Measurements from ENCODE around the gene ZNF609. TPM values are rescaled to one million over a fixed set of nuclear protein-coding genes. Genes with fewer than 3 reads are reported as not detected.

ZNF609 gene
- total RNA-seq, 1 donor from 2014 or later: 28.6 TPM

DNA sequence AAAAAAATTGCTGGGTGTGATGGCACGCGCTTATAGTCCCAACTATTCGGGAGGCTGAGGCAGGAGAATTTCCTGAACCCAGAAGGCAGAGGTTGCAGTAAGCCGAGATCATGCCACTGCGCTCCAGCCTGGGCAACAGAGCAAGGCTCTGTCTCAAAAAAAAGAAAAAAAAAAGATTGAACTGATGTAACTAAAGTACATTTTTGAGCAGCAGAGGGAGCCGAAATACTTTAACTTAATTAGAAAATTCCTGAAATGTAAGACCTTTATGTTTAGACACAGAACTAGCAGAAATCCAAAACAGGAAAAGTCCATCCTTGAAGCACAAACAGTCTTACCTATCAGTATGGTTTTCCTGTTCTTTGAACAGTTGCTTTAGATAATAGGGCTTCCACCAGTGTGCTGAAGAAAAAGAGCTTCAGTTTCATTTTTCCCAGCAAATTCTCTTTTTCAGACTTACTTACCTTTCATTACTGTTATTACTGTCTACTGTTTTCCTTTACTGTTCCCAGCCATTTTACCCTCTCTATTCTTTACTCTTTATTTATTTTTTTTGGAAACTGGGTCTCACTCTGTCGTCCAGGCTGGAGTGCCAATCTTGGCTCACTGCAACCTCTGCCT is 33.4 kb upstream of the ZNF609 start:
- Mint-ChIP-seq H3K4me1 (peaks cover 13% of the 10 kb centered on the region), H3K27me3 (no peaks in the 10 kb centered on the region), H3K9me3 (no peaks in the 10 kb centered on the region), H3K27ac (no peak overlapping the region), H3K4me3 (no peak overlapping the region), H3K36me3 (ENCODE audit: low read depth) (peaks cover 67% of the 10 kb centered on the region)
- no peak for DNase-seq
- TF ChIP-seq, protein P1, sequence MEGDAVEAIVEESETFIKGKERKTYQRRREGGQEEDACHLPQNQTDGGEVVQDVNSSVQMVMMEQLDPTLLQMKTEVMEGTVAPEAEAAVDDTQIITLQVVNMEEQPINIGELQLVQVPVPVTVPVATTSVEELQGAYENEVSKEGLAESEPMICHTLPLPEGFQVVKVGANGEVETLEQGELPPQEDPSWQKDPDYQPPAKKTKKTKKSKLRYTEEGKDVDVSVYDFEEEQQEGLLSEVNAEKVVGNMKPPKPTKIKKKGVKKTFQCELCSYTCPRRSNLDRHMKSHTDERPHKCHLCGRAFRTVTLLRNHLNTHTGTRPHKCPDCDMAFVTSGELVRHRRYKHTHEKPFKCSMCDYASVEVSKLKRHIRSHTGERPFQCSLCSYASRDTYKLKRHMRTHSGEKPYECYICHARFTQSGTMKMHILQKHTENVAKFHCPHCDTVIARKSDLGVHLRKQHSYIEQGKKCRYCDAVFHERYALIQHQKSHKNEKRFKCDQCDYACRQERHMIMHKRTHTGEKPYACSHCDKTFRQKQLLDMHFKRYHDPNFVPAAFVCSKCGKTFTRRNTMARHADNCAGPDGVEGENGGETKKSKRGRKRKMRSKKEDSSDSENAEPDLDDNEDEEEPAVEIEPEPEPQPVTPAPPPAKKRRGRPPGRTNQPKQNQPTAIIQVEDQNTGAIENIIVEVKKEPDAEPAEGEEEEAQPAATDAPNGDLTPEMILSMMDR (IDR thresholded peaks at IDR 0.05): no peak
- intact Hi-C loops (cut with micrococcal nuclease): loop anchor here (1.0 kb wide), 2 partner anchors 226 to 254 kb away; no protein-coding TSS in a partner anchor
- POLR2A ChIA-PET: no interaction called here
- no peak for ATAC-seq (ENCODE audit: low read depth)
- CTCF ChIA-PET: interaction anchor here (0.6 to 2.7 kb wide), 8 partner anchors 16 to 301 kb away, joined by 3 to 16 read pairs (median 4); no protein-coding TSS in a partner anchor

DNA sequence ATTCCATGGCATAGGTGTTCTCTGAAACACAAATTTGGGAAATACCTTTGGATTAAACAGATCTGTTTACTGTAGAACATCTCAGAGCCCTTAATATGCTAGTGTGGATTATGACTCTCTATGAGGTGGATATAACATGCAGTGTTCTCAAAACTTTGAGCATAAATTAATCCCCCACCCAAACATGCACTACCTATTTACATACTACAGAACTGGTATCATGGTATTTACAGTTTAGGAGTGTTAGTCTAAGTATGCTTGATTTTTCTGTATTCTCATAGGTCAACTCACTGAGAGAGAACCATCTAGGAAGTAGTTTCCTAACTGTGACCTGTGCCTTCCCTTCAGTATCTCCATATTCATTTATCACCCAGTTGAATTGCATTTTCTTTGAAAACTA is 30.9 kb upstream of the ZNF609 start:
- TF ChIP-seq, protein P1 (IDR thresholded peaks at IDR 0.05): no peak
- no peak overlapping the region for H3K27ac Mint-ChIP-seq
- no peaks in the 10 kb centered on the region for H3K9me3 Mint-ChIP-seq
- peaks cover 5% of the 10 kb centered on the region for H3K4me1 Mint-ChIP-seq
- no peaks in the 10 kb centered on the region for H3K27me3 Mint-ChIP-seq
- H3K36me3 Mint-ChIP-seq (ENCODE audit: low read depth): peaks cover 58% of the 10 kb centered on the region
- ATAC-seq (ENCODE audit: low read depth) (no peak), DNase-seq (no peak)
- intact Hi-C loops (cut with micrococcal nuclease): no loop called here
- POLR2A ChIA-PET: no interaction called here
- no peak overlapping the region for H3K4me3 Mint-ChIP-seq
- CTCF ChIA-PET: no interaction called here

DNA sequence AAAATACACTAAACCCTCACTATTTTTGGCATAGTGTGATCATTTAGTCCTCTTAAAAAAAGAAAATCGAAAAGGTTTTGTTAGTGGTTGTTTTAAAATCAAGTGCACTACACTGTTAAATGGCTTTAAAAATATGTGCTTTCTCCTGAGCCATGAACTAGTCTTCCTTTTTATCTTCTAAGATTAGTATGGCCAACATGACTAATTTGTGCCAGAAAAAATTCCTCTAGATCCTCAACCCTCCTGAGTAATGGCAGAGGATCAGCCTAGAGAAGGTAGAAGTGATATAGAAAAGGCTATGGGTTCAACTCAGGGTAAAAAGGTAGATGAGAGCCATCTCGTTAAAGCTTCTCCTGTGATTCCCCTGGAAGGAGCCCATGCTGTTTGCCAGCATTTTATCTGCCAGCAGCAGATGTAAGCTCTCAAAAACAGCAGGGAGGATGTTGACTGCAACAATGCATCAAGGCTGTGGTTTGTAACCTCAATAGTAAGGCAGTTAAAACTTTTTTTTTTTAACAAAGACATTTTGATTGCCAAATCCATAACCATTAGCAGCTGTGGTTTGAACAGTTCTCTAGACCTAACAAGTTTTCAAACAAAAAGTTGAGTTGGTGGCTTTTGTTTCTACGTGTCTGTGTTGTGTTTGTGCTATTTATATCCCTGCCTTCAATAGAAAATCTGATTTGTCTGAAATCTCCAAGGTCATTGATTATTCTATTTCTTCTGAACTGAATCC is 30.2 kb upstream of the ZNF609 start:
- ChIA-PET CTCF (no interaction called here), POLR2A (no interaction called here)
- Mint-ChIP-seq H3K27me3 (no peaks in the 10 kb centered on the region), H3K4me1 (peaks cover 5% of the 10 kb centered on the region), H3K27ac (no peak overlapping the region), H3K9me3 (no peaks in the 10 kb centered on the region), H3K36me3 (ENCODE audit: low read depth) (peaks cover 53% of the 10 kb centered on the region), H3K4me3 (no peak overlapping the region)
- TF ChIP-seq, protein P1 (IDR thresholded peaks at IDR 0.05): no peak
- intact Hi-C loops (cut with micrococcal nuclease): no loop called here
- DNase-seq: no peak
- ATAC-seq (ENCODE audit: low read depth): no peak

DNA sequence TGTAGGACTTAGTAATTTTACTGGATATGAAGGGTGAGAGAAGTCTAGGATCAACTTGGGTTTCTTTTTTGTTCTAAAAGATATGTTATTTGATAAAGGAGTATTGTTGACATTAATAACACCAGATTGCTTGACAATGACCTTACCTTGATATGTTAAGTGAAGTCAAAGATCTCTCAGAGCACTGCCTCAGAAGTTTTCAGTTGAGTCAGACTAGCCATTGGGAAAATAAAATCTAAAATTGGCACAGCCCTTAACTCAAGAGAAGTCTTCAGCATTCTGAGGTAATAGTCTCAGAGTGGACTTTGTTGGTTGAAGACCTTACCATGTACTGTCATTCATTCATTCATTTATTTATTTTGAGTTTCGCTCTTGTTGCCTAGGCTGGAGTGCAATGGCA is 22.4 kb upstream of the ZNF609 start:
- Mint-ChIP-seq H3K27ac (no peak overlapping the region), H3K4me1 (peaks cover 3% of the 10 kb centered on the region), H3K27me3 (no peaks in the 10 kb centered on the region), H3K9me3 (no peaks in the 10 kb centered on the region), H3K36me3 (ENCODE audit: low read depth) (peaks cover 30% of the 10 kb centered on the region), H3K4me3 (no peak overlapping the region)
- TF ChIP-seq, protein P1 (IDR thresholded peaks at IDR 0.05): no peak
- POLR2A ChIA-PET: interaction anchor here (0.7 kb wide), 1 partner anchor 88 kb away, joined by 4 read pairs; no protein-coding TSS in a partner anchor
- ATAC-seq (ENCODE audit: low read depth) (no peak), DNase-seq (no peak)
- CTCF ChIA-PET: no interaction called here
- intact Hi-C loops (cut with micrococcal nuclease): no loop called here

DNA sequence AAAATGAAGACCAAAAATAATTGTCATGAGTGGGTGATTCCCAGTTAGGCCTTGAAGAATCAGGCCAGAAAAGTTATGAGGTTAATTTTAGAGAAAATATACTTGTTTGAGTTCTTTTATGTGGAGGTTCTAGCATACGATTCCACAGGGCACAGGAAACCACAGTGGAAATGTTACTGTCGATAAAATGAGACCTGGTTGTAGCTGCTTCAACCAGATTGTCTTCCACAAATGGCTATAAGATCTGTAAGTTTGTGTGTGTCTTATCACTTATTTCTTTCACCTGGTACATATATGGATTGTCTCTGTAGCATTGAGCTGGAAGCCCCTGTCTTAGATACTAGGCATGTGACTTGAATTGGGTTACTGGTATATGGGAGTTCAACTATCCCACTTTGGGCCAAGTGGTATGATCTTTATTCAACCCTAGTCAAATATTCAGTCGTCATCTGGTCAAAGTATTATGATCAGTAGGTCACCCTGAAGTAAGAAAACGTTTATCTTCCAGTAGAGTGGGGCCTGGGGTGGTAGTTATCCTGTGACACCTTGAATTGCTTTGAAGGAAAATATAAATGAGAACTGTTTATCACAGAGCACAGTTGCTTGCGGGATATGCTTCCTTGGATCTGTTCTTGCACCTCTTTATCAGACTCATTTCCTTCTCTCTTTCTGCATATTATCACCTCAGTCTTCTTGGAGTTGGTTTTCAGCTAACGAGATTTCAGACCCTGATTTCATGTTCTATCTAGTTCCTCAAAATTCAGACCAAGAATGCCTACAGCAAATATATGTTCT is 21.5 kb upstream of the ZNF609 start:
- Mint-ChIP-seq H3K9me3 (no peaks in the 10 kb centered on the region), H3K27me3 (no peaks in the 10 kb centered on the region), H3K4me1 (peaks cover 6% of the 10 kb centered on the region), H3K36me3 (ENCODE audit: low read depth) (peaks cover 25% of the 10 kb centered on the region), H3K27ac (no peak overlapping the region), H3K4me3 (no peak overlapping the region)
- ChIA-PET CTCF (no interaction called here), POLR2A (interaction anchor here (0.7 kb wide), 1 partner anchor 431 kb away, joined by 3 read pairs; no protein-coding TSS in a partner anchor)
- intact Hi-C loops (cut with micrococcal nuclease): no loop called here
- TF ChIP-seq, protein P1 (IDR thresholded peaks at IDR 0.05): no peak
- ATAC-seq (ENCODE audit: low read depth): no peak
- DNase-seq: no peak
